CD1c-positive myeloid dendritic cell (primary cell): ENCODE results near the gene ASB10.

Experiments used
- DNase-seq: peaks from one replicate; pipeline ENCODE4 v3.0.0-alpha.2; 2016; ENCODE audit errors: extremely low spot score

The ASB10 gene

GRCh38 chr7:151135866-151136843 is 50.9 kb downstream of the ASB10 start:
- no peak for DNase-seq

GRCh38 chr7:151135525-151135845 is 51.6 kb downstream of the ASB10 start:
- DNase-seq, result no peak

GRCh38 chr7:151134743-151135524 is 52.1 kb downstream of the ASB10 start:
- no peak for DNase-seq

- no peak for DNase-seq
These were observed 52.9 kb downstream of the ASB10 start for GRCh38 chr7:151133986-151134742.

- DNase-seq, result no peak
These were observed 53.6 kb downstream of the ASB10 start for GRCh38 chr7:151133266-151133985.

GRCh38 chr7:151132461-151133205 is 54.4 kb downstream of the ASB10 start:
- DNase-seq, result no peak

GRCh38 chr7:151131592-151132293 is 55.3 kb downstream of the ASB10 start:
- no peak for DNase-seq

- DNase-seq, result no peak
These were observed 55.8 kb downstream of the ASB10 start for GRCh38 chr7:151131224-151131591.

GRCh38 chr7:151130741-151131157 is 56.3 kb downstream of the ASB10 start:
- DNase-seq, result no peak

GRCh38 chr7:151129960-151130591 is 57.0 kb downstream of the ASB10 start:
- no peak for DNase-seq

GRCh38 chr7:151129117-151129959 is 57.7 kb downstream of the ASB10 start:
- no peak for DNase-seq

GRCh38 chr7:151128716-151129115 is 58.3 kb downstream of the ASB10 start:
- DNase-seq, result no peak

GRCh38 chr7:151128144-151128543 is 58.9 kb downstream of the ASB10 start:
- no peak for DNase-seq

- no peak for DNase-seq
These were observed 60.4 kb downstream of the ASB10 start for GRCh38 chr7:151126491-151127137.

GRCh38 chr7:151125846-151126481 is 61.1 kb downstream of the ASB10 start:
- DNase-seq, result no peak
